Neural cell (in vitro differentiated cells): ENCODE data around the gene WHAMM. TPM values are rescaled to one million over a fixed set of nuclear protein-coding genes. Genes with fewer than 3 reads are reported as not detected.

Experiments used
- H2AFZ ChIP-seq: fragments of 200-600, 300-800 bp; sonication (generic), shearing (Covaris generic); 2 replicates; pipeline ENCODE4 v1.6.0; 2014; ENCODE audit warnings: low read depth, mild to moderate bottlenecking, antibody characterized with exemption, low read length, moderate library complexity
- H3F3A ChIP-seq: fragments of 200-600 bp; shearing (Covaris generic); 2 replicates; pipeline ENCODE4 v1.6.1; 2016; ENCODE audit warnings: mild to moderate bottlenecking, moderate library complexity, mixed read lengths, antibody characterized with exemption, low read length; ENCODE audit not compliant: insufficient read depth, poor library complexity, severe bottlenecking
- H3K27ac ChIP-seq: fragments of 200-600, 300-800 bp; sonication (generic), shearing (Covaris generic); 2 replicates; pipeline ENCODE4 v1.5.1; 2014; ENCODE audit warnings: mild to moderate bottlenecking, low read length, moderate library complexity
- H3K27me3 ChIP-seq: fragments of 300-800, 200-600 bp; sonication (generic), shearing (Covaris generic); 2 replicates; pipeline ENCODE4 v1.6.0; 2014; ENCODE audit warnings: mild to moderate bottlenecking, low read depth, low read length, moderate library complexity; ENCODE audit not compliant: insufficient read depth
- H3K36me3 ChIP-seq: fragments of 300-800, 200-600 bp; sonication (generic), shearing (Covaris generic); 2 replicates; pipeline ENCODE4 v1.5.1; 2014; ENCODE audit warnings: mild to moderate bottlenecking, antibody characterized with exemption, low read length, moderate library complexity; ENCODE audit not compliant: insufficient read depth
- H3K4me2 ChIP-seq: fragments of 300-800, 200-600 bp; sonication (generic), shearing (Covaris generic); 2 replicates; pipeline ENCODE4 v1.6.0; 2014; ENCODE audit warnings: mild to moderate bottlenecking, low read length
- H3K4me3 ChIP-seq: fragments of 300-800, 200-600 bp; sonication (generic), shearing (Covaris generic); 2 replicates; pipeline ENCODE4 v1.5.1; 2014; ENCODE audit warnings: mild to moderate bottlenecking, low read length, moderate library complexity
- H3K79me2 ChIP-seq: fragments of 200-600 bp; shearing (Covaris generic); replicated peaks from 2 replicates; pipeline ENCODE4 v1.6.0; 2014; ENCODE audit warnings: mild to moderate bottlenecking, low read length, moderate library complexity; ENCODE audit not compliant: insufficient read depth
- H3K9ac ChIP-seq: fragments of 300-800, 200-600 bp; sonication (generic), shearing (Covaris generic); 2 replicates; pipeline ENCODE4 v1.6.1; 2016; ENCODE audit warnings: mild to moderate bottlenecking, low read length, mixed read lengths
- H3K9me2 ChIP-seq: fragments of 200-600 bp; shearing (Covaris generic); 2 replicates; pipeline ENCODE4 v1.6.1; 2016; ENCODE audit warnings: mild to moderate bottlenecking, low read length, mixed read lengths; ENCODE audit not compliant: insufficient read depth
- H3K9me3 ChIP-seq: fragments of 200-600, 300-800 bp; sonication (generic), shearing (Covaris generic); 2 replicates; pipeline ENCODE4 v1.6.1; 2016; ENCODE audit warnings: mild to moderate bottlenecking, mixed run types, low read length, moderate library complexity, mixed read lengths
- H4K20me1 ChIP-seq: fragments of 200-600 bp; shearing (Covaris generic); 2 replicates; pipeline ENCODE4 v1.6.1; 2016; ENCODE audit warnings: mild to moderate bottlenecking, mixed run types; ENCODE audit not compliant: insufficient read depth
- EP300 ChIP-seq: fragments of 450-650 bp; conservative IDR thresholded peaks from 2 replicates; pipeline ENCODE4 v1.6.1; 2014; ENCODE audit warnings: antibody characterized with exemption, mild to moderate bottlenecking, moderate library complexity; ENCODE audit not compliant: poor library complexity, severe bottlenecking
- EZH2 ChIP-seq: fragments of 200-600, 300-800 bp; shearing (Covaris generic), sonication (generic); IDR thresholded peaks from 2 replicates; pipeline ENCODE4 v1.6.1; 2014; ENCODE audit warnings: antibody characterized with exemption, low read length, borderline replicate concordance, mild to moderate bottlenecking; ENCODE audit not compliant: insufficient read depth, poor library complexity, severe bottlenecking
- MXI1 ChIP-seq: fragments of 450-650 bp; conservative IDR thresholded peaks from 2 replicates; pipeline ENCODE4 v1.6.1; 2014; ENCODE audit warnings: antibody characterized with exemption, mild to moderate bottlenecking; ENCODE audit not compliant: poor library complexity, severe bottlenecking
- POLR2AphosphoS5 ChIP-seq: IDR thresholded peaks from 2 replicates; pipeline ENCODE4 v1.6.1; 2012
- RAD21 ChIP-seq: fragments of 450-650 bp; conservative IDR thresholded peaks from 2 replicates; pipeline ENCODE4 v1.6.1; 2014; ENCODE audit warnings: antibody characterized with exemption, mild to moderate bottlenecking, moderate library complexity
- SMC3 ChIP-seq: fragments of 450-650 bp; conservative IDR thresholded peaks from 2 replicates; pipeline ENCODE4 v1.6.1; 2014; ENCODE audit warnings: antibody characterized with exemption, mild to moderate bottlenecking, moderate library complexity; ENCODE audit not compliant: poor library complexity
- TAF1 ChIP-seq: IDR thresholded peaks from 2 replicates; pipeline ENCODE4 v1.6.1; 2012; ENCODE audit warnings: low read depth
- polyA plus RNA-seq: library from polyadenylated mRNA; depleted of rRNA; stranded (reverse); fragments of >200 nt; gene quantifications from 2 replicates; pipeline ENCODE4 v1.2.3, GENCODE V29; 2014
- TF ChIP-seq, protein P1 (sequence below): IDR thresholded peaks from 2 replicates; pipeline ENCODE4 v1.6.1; 2012; ENCODE audit warnings: borderline replicate concordance
- TF ChIP-seq, protein P2 (sequence below): fragments of 450-650 bp; IDR thresholded peaks from 2 replicates; pipeline ENCODE4 v1.5.1; 2014; ENCODE audit warnings: antibody characterized with exemption, mild to moderate bottlenecking, moderate library complexity; ENCODE audit not compliant: poor library complexity, severe bottlenecking

Gene WHAMM
- polyA plus RNA-seq, 1 donor from 2014 or later: 2.8 TPM

- no peaks in the 10 kb centered on the region for H3K27me3 ChIP-seq
- H3K36me3 ChIP-seq: no peaks in the 10 kb centered on the region
- no peak overlapping the region for H2AFZ ChIP-seq
Observed at GRCh38 chr15:82804575-82804949, 4.9 kb upstream of the WHAMM start.

DNA sequence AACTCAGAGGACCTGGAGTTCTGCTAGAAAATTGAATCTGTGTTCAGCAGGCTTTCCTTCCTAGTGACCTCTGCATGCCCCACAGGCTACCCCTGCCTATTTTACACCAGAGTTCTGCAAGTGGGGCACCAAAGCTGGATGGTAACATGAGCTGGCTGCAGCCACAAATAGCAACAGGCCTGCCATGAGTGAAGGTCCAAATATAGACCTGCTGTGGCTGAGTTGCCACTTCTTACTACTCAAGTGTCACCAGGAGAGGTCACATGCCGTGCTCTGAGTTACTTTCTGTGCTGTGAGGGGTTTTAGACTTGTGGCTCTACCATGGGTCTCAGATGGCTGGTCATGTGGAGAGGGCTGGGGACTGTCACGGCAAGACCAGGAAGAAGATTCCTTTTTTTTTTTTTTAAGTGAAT lies 3.4 kb upstream of the WHAMM start, which contains the start of gene FSD2:
Gene FSD2, minus strand, starts transcription at position 76 of the 413 bp plus-strand sequence. CDS start 18,679 bp downstream, outside the sequence.
- no peak within 1 kb of the TSS for H3K4me2 ChIP-seq
- H3K9me2 ChIP-seq: no peaks in the 10 kb centered on the region
- no peak within 1 kb of the TSS for H2AFZ ChIP-seq
- H3K79me2 ChIP-seq: no peaks in the 10 kb centered on the region
- TF ChIP-seq, protein P1, sequence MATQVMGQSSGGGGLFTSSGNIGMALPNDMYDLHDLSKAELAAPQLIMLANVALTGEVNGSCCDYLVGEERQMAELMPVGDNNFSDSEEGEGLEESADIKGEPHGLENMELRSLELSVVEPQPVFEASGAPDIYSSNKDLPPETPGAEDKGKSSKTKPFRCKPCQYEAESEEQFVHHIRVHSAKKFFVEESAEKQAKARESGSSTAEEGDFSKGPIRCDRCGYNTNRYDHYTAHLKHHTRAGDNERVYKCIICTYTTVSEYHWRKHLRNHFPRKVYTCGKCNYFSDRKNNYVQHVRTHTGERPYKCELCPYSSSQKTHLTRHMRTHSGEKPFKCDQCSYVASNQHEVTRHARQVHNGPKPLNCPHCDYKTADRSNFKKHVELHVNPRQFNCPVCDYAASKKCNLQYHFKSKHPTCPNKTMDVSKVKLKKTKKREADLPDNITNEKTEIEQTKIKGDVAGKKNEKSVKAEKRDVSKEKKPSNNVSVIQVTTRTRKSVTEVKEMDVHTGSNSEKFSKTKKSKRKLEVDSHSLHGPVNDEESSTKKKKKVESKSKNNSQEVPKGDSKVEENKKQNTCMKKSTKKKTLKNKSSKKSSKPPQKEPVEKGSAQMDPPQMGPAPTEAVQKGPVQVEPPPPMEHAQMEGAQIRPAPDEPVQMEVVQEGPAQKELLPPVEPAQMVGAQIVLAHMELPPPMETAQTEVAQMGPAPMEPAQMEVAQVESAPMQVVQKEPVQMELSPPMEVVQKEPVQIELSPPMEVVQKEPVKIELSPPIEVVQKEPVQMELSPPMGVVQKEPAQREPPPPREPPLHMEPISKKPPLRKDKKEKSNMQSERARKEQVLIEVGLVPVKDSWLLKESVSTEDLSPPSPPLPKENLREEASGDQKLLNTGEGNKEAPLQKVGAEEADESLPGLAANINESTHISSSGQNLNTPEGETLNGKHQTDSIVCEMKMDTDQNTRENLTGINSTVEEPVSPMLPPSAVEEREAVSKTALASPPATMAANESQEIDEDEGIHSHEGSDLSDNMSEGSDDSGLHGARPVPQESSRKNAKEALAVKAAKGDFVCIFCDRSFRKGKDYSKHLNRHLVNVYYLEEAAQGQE: no peak
- no peak for TF ChIP-seq RAD21
- no peaks in the 10 kb centered on the region for H3K27me3 ChIP-seq
- H3K9me3 ChIP-seq: no peaks in the 10 kb centered on the region
- no peaks in the 10 kb centered on the region for H3K36me3 ChIP-seq
- no peak within 1 kb of the TSS for H3K4me3 ChIP-seq
- peaks cover 7% of the 10 kb centered on the region for H3F3A ChIP-seq
- no peaks in the 10 kb centered on the region for H4K20me1 ChIP-seq
- no peak within 1 kb of the TSS for H3K9ac ChIP-seq
- H3K27ac ChIP-seq: no peak within 1 kb of the TSS

More at GRCh38 chr15:82804575-82804949, 4.9 kb upstream of the WHAMM start:
- no peak overlapping the region for H3K4me2 ChIP-seq
- peaks cover 3% of the 10 kb centered on the region for H3F3A ChIP-seq
- H3K27ac ChIP-seq: no peak overlapping the region
- no peak overlapping the region for H3K9ac ChIP-seq
- TF ChIP-seq EP300: no peak
- TF ChIP-seq RAD21: no peak
- H3K4me3 ChIP-seq: no peak overlapping the region
- H3K79me2 ChIP-seq: no peaks in the 10 kb centered on the region
- no peaks in the 10 kb centered on the region for H3K9me2 ChIP-seq
- H4K20me1 ChIP-seq: no peaks in the 10 kb centered on the region
- H3K9me3 ChIP-seq: no peaks in the 10 kb centered on the region

DNA sequence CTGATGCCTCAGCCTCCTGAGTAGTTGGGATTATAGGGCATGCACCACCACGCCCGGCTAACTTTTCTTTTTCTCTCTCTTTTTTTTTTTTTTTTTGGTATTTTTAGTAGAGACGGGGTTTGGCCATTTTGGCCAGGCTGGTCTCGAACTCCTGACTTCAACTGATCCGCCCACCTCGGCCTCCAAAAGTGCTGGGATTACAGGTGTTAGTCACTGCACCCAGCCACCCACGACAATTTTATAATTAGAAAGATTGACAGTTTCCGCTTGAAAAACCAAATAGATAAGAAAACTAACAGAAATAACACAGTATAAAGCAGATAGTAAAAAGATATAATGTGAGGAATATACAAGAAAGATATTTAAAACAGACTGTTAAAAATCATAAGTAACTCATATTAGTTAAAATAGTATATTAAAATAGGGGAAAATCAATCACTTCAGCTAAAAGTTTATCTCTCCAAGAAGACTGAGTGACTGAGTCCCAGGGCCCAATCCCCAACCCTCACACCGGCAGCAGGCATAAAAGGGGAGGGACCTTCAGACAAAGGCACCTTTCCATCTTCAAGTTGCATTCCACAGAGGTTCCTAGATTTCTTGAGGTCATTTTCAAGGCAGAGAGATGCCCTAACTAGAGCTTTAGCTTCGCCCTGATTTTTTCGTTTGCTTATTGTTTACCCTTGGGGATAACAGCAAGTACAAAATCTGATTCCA lies 1.4 kb upstream of the WHAMM start:
- Histone ChIP-seq H3K36me3 (no peaks in the 10 kb centered on the region), H3K4me3 (no peak overlapping the region), H3K79me2 (peaks cover 12% of the 10 kb centered on the region), H3K27ac (no peak overlapping the region), H4K20me1 (no peaks in the 10 kb centered on the region), H3K9me3 (no peaks in the 10 kb centered on the region), H3K9me2 (no peaks in the 10 kb centered on the region), H2AFZ (no peak overlapping the region), H3K27me3 (no peaks in the 10 kb centered on the region), H3K4me2 (no peak overlapping the region), H3K9ac (no peak overlapping the region), H3F3A (peaks cover 7% of the 10 kb centered on the region)
- TF ChIP-seq MXI1: no peak
- no peak for TF ChIP-seq POLR2AphosphoS5
- no peak for TF ChIP-seq EP300
- TF ChIP-seq TAF1: no peak
- no peak for TF ChIP-seq RAD21
- TF ChIP-seq, protein P2, sequence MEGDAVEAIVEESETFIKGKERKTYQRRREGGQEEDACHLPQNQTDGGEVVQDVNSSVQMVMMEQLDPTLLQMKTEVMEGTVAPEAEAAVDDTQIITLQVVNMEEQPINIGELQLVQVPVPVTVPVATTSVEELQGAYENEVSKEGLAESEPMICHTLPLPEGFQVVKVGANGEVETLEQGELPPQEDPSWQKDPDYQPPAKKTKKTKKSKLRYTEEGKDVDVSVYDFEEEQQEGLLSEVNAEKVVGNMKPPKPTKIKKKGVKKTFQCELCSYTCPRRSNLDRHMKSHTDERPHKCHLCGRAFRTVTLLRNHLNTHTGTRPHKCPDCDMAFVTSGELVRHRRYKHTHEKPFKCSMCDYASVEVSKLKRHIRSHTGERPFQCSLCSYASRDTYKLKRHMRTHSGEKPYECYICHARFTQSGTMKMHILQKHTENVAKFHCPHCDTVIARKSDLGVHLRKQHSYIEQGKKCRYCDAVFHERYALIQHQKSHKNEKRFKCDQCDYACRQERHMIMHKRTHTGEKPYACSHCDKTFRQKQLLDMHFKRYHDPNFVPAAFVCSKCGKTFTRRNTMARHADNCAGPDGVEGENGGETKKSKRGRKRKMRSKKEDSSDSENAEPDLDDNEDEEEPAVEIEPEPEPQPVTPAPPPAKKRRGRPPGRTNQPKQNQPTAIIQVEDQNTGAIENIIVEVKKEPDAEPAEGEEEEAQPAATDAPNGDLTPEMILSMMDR: no peak
- no peak for TF ChIP-seq SMC3
- TF ChIP-seq, protein P1: no peak
- TF ChIP-seq EZH2: no peak
